Measurements from ENCODE around the gene MT1M. TPM values are rescaled to one million over a fixed set of nuclear protein-coding genes. Genes with fewer than 3 reads are reported as not detected.
A peak's percentile ranks its signal among the peaks of the same experiment; 100 is the strongest.
"Not testable (repeated sequence)": the region's sequence is repeated elsewhere in the genome, so short reads cannot be mapped to it uniquely, and the experiment has no call there.

Gene MT1M
- not detected in 2 replicates for total RNA-seq

DNA sequence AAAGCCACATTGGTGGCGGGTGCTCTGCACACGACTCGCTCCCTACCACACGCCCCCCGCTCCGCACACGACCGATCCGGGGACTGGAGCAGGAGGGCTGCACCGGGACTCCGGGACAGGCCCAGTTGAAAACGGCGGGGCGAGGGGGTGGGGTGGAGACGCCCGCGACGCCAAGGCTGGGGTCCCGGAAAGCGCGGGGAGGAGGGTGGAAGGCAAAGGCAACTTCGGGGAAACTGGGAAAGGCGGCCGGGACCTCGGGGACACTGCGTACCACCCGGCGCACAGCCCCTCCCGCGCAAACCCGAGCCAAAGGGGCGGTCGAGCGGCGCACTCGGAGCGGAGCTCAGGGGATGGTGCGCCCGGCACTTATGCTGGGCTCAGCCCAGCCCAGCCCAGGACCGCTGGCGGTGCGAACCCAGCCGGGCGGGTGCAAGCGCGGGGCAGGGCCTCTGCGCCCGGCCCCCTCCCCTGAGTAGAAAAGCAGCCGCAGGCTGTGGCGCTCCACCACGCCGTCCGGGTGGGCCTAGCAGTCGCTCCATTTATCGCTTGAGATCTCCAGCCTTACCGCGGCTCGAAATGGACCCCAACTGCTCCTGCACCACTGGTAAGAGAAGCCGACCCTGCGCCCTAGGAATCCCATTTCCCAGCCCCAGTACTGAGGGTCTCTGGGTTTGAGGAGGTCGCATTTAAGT is at the start of gene MT1M:
Gene MT1M (plus strand): TSS at position 504 of the 692 bp plus-strand sequence. CDS start 73 bp downstream, at position 577.
- Mint-ChIP-seq H3K36me3 (ENCODE audit: low read depth) (no peaks in the 10 kb centered on the region), H3K9me3 (no peaks in the 10 kb centered on the region), H3K4me3 (ENCODE audit: low read depth) (peak within 1 kb of the TSS; percentile 62), H3K4me1 (ENCODE audit: low read depth) (peaks cover 23% of the 10 kb centered on the region), H3K27ac (no peak within 1 kb of the TSS), H3K27me3 (ENCODE audit: low read depth) (peaks cover 64% of the 10 kb centered on the region)
- DNase-seq (ENCODE audit: low spot score) = no peak
- intact Hi-C loops (cut with micrococcal nuclease) = loop anchor here (5.0 kb wide), 1 partner anchor 35 kb away; the partner anchor contains the start of genes MT1G and MT1H

DNA sequence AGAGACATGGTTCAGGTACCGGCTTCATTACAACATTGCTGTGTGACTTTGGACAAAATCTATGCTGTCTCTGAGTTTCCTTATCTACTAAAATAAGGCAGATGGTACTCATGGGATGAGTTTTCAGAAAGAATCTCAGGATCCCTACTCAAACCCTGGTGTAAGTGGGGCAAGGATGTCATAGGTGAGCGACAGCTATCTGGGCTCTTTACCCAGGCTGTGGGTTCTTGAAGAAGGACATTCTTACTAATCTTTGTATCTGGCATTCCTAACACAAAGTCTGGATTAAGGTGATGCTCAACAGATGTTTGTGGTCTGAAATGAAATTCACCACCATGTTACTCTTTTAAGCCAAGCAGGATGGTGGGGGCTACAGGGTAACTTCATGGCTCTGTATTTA is 49.5 kb upstream of the MT1M start:
- H3K27ac Mint-ChIP-seq; H3K36me3 Mint-ChIP-seq (ENCODE audit: low read depth); H3K4me1 Mint-ChIP-seq (ENCODE audit: low read depth); intact Hi-C loops (cut with micrococcal nuclease); DNase-seq (ENCODE audit: low spot score); H3K4me3 Mint-ChIP-seq (ENCODE audit: low read depth); H3K9me3 Mint-ChIP-seq: not testable (repeated sequence)
- peaks cover 29% of the 10 kb centered on the region for H3K27me3 Mint-ChIP-seq (ENCODE audit: low read depth)

DNA sequence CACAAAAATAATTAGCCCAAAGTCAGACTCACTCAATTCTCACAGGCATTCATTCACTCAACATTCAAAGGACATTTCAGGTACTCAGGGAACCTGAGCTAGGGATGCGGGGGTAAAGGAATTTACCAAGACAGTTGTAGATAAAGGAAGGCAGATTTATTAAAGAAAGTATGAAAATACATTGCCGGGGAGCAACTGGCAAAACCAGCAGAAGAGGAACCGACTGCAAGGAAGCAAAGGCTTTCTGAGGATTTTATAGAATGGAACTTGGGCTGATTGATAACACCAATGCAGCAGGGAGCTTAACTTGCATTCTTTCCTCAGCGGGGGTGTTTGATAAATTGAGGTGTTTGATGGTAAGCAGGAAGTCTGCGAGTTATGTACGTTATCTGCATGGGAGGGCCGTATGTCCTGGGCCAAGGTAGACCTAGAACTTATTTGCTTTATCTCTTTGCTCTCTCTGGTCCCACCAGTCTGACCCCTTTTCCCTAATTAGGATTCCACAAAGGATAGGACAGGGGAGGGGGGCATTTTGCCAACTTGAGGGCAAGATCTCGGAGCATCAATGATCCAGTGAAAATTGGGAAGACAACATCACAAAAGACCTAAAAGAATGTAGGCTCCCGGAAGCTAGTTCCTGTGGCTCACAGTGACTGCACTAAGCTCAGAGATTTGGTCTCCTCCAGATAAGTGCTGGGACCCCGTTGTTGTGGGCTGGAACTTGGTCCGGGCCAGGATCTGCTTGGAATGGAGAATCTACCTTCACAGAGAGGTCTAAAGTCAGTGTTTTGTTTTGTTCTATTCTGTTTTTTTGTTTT is 48.9 kb upstream of the MT1M start:
- Mint-ChIP-seq H3K36me3 (ENCODE audit: low read depth) (no peaks in the 10 kb centered on the region), H3K27me3 (ENCODE audit: low read depth) (peaks cover 33% of the 10 kb centered on the region), H3K9me3 (no peaks in the 10 kb centered on the region), H3K4me1 (ENCODE audit: low read depth) (peaks cover 1% of the 10 kb centered on the region), H3K4me3 (ENCODE audit: low read depth) (no peak overlapping the region), H3K27ac (no peak overlapping the region)
- DNase-seq (ENCODE audit: low spot score) = no peak
- intact Hi-C loops (cut with micrococcal nuclease) = no loop called here

DNA sequence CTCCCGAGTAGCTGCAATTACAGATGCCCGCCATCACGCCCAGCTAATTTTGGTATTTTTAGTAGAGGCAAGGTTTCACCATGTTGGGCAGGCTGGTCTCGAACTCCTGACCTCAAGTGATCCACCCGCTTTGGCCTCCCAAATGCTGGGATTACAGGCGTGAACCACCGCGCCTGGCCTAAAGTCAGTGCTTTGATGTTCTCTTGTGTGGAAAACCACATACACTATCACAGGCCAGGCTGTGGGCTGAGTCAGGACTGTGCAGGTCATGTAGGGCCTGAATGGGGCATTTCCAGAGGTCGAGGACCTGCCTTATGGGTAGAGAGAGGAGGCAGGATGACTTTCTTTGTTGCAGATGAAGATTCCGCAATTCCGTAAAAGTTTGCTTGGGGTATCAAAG is 48.2 kb upstream of the MT1M start:
- H3K27me3 Mint-ChIP-seq (ENCODE audit: low read depth) = peaks cover 37% of the 10 kb centered on the region

DNA sequence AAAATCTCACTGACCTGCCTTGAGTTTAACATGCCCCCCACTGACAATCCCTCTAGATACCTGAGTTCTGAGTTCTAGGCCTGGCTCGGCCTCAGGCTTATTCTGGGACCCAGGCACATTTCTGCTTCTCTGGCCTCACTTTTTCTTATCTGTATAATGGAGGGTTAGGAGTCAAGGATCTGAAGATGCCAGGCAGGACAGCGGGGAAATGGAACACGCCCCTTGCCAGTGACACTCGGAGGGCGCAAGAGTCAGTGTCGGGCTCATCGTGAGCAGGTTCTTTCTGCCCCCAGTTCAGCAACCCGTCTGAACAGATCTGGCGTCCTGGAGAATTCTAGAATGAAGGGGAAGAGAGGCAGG is 43.7 kb upstream of the MT1M start:
- Mint-ChIP-seq H3K36me3 (ENCODE audit: low read depth) (no peaks in the 10 kb centered on the region), H3K9me3 (no peaks in the 10 kb centered on the region), H3K27me3 (ENCODE audit: low read depth) (peaks cover 38% of the 10 kb centered on the region), H3K4me3 (ENCODE audit: low read depth) (peak overlapping the region; percentile 84), H3K4me1 (ENCODE audit: low read depth) (peaks cover 15% of the 10 kb centered on the region), H3K27ac (no peak overlapping the region)
- no peak for DNase-seq (ENCODE audit: low spot score)
- intact Hi-C loops (cut with micrococcal nuclease) = no loop called here

More for the DNA sequence above, 48.2 kb upstream of the MT1M start:
- Mint-ChIP-seq H3K9me3 (no peaks in the 10 kb centered on the region), H3K4me3 (ENCODE audit: low read depth) (no peak overlapping the region), H3K36me3 (ENCODE audit: low read depth) (no peaks in the 10 kb centered on the region), H3K27ac (no peak overlapping the region), H3K4me1 (ENCODE audit: low read depth) (peaks cover 5% of the 10 kb centered on the region)
- intact Hi-C loops (cut with micrococcal nuclease) = no loop called here
- DNase-seq (ENCODE audit: low spot score) = no peak

DNA sequence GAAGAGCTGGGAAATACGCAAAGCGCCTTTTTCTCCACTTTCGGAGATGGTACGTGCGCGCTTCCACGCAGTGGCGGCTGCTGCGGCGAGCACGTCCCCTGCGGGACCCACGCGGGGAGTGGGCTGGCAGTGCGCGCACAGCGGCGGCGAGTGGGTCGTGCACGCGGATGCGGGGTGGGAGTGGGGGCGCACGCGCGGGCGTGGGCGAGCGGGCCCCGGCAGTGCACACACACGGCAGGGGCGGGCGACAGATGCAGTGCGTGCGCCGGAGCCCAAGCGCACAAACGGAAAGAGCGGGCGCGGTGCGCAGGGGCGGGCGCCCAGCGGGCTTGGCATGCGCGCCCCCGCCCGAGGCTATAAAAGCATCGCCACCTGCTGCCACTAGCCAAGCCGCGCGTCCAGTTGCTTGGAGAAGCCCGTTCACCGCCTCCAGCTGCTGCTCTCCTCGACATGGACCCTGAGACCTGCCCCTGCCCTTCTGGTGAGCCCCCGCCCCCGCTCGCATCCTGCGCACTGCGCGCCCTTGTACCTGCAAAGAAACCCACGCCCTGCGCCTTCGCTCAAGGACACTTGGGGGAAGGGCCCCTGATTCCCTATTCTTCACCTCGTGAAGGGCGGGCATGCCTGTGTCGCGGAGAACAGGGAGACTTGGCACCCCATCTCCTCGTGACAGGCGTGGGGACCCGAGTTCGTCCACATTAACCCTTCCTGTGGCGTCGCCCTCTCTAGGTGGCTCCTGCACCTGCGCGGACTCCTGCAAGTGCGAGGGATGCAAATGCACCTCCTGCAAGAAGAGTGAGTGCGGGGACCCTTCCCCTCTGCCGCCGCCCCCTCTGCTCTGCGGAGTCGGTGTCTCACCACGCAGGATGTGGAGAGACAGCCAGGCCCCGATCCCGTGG is 43.1 kb upstream of the MT1M start, which contains the start of gene MT3:
Gene MT3 (plus strand): TSS at position 388 of the 899 bp plus-strand sequence. CDS start 63 bp downstream, at position 451.
- no peak within 1 kb of the TSS for H3K27ac Mint-ChIP-seq
- no peaks in the 10 kb centered on the region for H3K36me3 Mint-ChIP-seq (ENCODE audit: low read depth)
- intact Hi-C loops (cut with micrococcal nuclease) = no loop called here
- no peak for DNase-seq (ENCODE audit: low spot score)
- peaks cover 14% of the 10 kb centered on the region for H3K4me1 Mint-ChIP-seq (ENCODE audit: low read depth)
- peaks cover 35% of the 10 kb centered on the region for H3K27me3 Mint-ChIP-seq (ENCODE audit: low read depth)
- H3K4me3 Mint-ChIP-seq (ENCODE audit: low read depth) = peak within 1 kb of the TSS; percentile 84
- H3K9me3 Mint-ChIP-seq = no peaks in the 10 kb centered on the region

DNA sequence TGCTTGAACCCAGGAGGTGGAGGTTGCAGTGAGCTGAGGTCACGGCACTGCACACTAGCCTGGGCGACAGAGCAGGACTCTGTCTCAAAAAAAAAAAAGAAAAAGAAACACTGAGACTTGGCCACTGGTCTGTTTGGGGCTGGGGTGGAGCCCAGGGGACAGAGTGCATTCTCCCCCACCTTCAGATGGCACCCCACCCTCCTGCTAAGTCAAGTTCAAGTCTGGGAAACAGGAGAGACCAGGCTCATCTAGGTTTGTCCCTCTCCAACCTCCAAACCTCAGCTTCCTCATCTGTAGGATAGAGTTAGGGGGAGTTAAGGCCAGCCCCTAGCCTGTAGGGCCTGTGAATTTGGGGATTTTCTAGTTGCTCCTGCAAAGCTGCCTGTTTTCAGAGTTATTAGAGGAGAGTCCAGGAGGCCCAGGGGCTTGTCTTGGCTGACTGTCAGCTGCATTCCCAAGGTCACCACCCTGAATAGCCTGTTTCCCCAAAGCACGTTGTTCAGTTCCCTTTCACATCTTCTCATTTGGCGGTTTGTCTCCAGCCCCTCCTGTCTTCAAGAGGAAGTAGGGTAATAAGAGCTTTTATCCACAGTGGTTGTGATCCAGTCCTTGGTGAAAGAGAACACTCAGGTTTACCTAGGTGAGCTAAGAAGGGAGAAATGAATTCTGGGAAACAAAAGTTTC is 40.9 kb upstream of the MT1M start:
- H3K27ac Mint-ChIP-seq = no peak overlapping the region
- peaks cover 14% of the 10 kb centered on the region for H3K4me1 Mint-ChIP-seq (ENCODE audit: low read depth)

DNA sequence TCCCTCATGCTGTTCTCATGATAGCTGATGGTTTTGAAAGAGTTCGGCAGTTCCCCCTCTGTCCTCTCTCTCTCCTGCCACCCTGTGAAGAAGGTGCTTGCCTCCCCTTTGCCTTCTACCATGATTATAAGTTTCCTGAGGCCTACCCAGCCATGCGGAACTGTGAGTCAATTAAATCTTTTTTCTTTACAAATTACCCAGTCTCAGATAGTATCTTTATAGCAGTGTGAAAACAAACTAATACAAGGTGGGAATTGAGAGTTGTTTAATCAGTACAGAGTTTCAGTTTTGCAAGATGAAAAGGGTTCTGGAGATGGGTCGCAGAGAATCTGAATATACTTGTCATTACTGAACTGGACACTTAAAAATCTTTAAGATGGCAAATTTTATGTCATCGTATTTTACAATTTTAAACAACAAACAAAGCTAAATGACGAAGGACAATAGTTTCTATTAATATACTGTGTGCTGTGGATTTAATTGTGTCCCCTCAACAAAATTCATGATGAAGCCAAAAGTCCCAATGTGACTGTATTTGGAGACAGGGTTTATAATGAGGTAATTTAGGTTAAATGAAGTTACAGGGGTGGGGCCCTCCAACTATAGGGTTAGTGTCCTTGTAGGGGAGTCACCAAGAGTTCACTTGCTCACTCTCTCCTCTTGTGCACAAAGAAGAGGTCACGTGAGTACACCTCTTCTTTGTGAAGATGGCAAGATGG is 38.7 kb upstream of the MT1M start:
- intact Hi-C loops (cut with micrococcal nuclease) = no loop called here
- no peak overlapping the region for H3K27ac Mint-ChIP-seq
- no peak overlapping the region for H3K4me3 Mint-ChIP-seq (ENCODE audit: low read depth)
- peaks cover 16% of the 10 kb centered on the region for H3K4me1 Mint-ChIP-seq (ENCODE audit: low read depth)
- peaks cover 29% of the 10 kb centered on the region for H3K27me3 Mint-ChIP-seq (ENCODE audit: low read depth)
- H3K36me3 Mint-ChIP-seq (ENCODE audit: low read depth) = no peaks in the 10 kb centered on the region
- no peak for DNase-seq (ENCODE audit: low spot score)
- H3K9me3 Mint-ChIP-seq = no peaks in the 10 kb centered on the region

More for the DNA sequence above, 40.9 kb upstream of the MT1M start:
- Mint-ChIP-seq H3K36me3 (ENCODE audit: low read depth) (no peaks in the 10 kb centered on the region), H3K27me3 (ENCODE audit: low read depth) (peaks cover 28% of the 10 kb centered on the region), H3K4me3 (ENCODE audit: low read depth) (no peak overlapping the region), H3K9me3 (no peaks in the 10 kb centered on the region)
- no peak for DNase-seq (ENCODE audit: low spot score)
- intact Hi-C loops (cut with micrococcal nuclease) = no loop called here

DNA sequence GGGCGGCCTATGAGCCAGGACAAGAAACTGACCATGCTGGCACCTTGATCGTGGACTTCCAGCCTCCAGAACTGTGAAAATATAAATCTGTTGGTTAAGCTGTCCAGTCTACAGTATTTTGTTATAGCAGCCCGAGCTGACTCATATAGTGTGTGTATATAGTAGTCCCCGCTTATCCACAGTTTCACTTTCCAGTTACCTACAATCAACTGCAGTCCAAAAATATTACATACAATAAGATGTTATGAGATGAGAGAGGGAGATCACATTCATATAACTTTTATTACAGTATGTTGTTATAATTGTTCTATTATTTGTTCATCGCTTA is 38.2 kb upstream of the MT1M start:
- no peak overlapping the region for H3K27ac Mint-ChIP-seq
- DNase-seq (ENCODE audit: low spot score) = no peak
- H3K4me3 Mint-ChIP-seq (ENCODE audit: low read depth) = no peak overlapping the region
- intact Hi-C loops (cut with micrococcal nuclease) = no loop called here
- H3K9me3 Mint-ChIP-seq = no peaks in the 10 kb centered on the region
- peaks cover 14% of the 10 kb centered on the region for H3K4me1 Mint-ChIP-seq (ENCODE audit: low read depth)
- no peaks in the 10 kb centered on the region for H3K36me3 Mint-ChIP-seq (ENCODE audit: low read depth)
- peaks cover 27% of the 10 kb centered on the region for H3K27me3 Mint-ChIP-seq (ENCODE audit: low read depth)

DNA sequence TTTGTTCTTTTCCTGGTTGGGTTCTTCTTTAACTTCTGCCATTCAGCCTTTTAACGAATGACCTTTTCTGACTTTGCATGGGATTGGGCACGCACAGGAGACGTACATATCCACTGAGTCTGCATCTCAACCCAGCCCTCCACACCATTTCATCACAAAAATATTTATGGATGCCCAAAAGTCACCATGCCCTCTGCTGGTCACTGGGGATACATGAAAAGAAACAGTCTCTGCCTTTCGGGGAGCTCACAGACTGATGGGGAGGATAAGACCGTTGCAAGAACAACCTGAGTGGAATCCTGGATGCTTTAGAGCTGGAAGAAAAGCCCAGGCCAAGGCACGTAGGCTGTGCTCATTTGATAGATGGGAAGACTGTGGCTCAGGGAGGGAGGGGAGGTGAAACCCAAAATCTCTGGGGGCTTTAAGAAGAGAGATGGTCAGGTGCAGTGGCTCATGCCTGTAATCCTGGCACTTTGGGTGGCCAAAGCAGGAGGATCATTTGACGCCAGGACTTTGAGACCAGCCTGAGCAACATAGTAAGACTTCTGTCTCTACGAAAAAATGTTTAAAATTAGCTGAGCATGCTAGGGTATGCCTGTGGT is 32.0 kb upstream of the MT1M start:
- DNase-seq (ENCODE audit: low spot score) = no peak
- Mint-ChIP-seq H3K27me3 (ENCODE audit: low read depth) (peaks cover 26% of the 10 kb centered on the region), H3K4me3 (ENCODE audit: low read depth) (no peak overlapping the region), H3K36me3 (ENCODE audit: low read depth) (no peaks in the 10 kb centered on the region), H3K27ac (no peak overlapping the region), H3K9me3 (no peaks in the 10 kb centered on the region), H3K4me1 (ENCODE audit: low read depth) (peaks cover 13% of the 10 kb centered on the region)
- intact Hi-C loops (cut with micrococcal nuclease) = loop anchor here (1.0 to 2.0 kb wide), 2 partner anchors 23 to 42 kb away; no protein-coding TSS in a partner anchor

DNA sequence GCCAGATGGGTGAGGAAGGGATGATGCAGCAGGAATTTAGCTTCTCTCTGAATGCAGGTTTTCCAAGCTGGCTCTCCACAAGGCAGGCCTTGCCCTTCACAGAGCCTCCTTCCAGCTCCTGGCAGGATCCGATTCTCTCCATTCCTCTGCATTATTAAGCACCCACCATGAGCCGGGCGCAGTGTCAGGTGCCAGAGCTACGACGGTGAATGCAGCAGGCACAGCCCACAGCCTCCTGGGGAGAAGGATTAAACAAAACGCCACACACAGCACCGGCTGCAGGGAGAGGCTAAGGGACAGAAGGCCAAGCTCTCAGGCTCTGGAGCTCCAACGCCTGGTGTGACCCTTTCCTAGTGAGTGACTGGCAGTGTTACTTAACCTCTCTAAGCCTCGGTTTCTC is 31.1 kb upstream of the MT1M start:
- Mint-ChIP-seq H3K36me3 (ENCODE audit: low read depth) (no peaks in the 10 kb centered on the region), H3K27me3 (ENCODE audit: low read depth) (peaks cover 26% of the 10 kb centered on the region), H3K4me1 (ENCODE audit: low read depth) (peaks cover 19% of the 10 kb centered on the region), H3K27ac (no peak overlapping the region), H3K9me3 (no peaks in the 10 kb centered on the region), H3K4me3 (ENCODE audit: low read depth) (no peak overlapping the region)
- DNase-seq (ENCODE audit: low spot score) = no peak
- intact Hi-C loops (cut with micrococcal nuclease) = loop anchor here (2.0 kb wide), 1 partner anchor 41 kb away; no protein-coding TSS in a partner anchor
